Endothelial cell of umbilical vein (primary cell): ENCODE measurements around the gene KANK4. TPM values are rescaled to one million over a fixed set of nuclear protein-coding genes. Genes with fewer than 3 reads are reported as not detected.

Experiments used
- BruUV-seq: library from RNA; stranded (reverse); fragments of 400-500 nt; replicated peaks from 2 replicates; lab custom pipeline; 2021; lab: Mats Ljungman, UMichigan
- CTCF ChIA-PET: fragments of 300-600, 350-600 bp; sonication (Branson Sonifier 250); formaldehyde crosslinking; loops from one replicate; lab custom pipeline; 2021; ENCODE audit warnings: antibody characterized with exemption, inconsistent platforms; lab: Charles Lee
- POLR2A ChIA-PET: fragments of 300-600, 350-600 bp; sonication (Branson Sonifier 250); formaldehyde crosslinking; loops from one replicate; lab custom pipeline; 2021; ENCODE audit warnings: antibody characterized with exemption, inconsistent platforms; lab: Charles Lee
- DNase-seq: peaks from one replicate; pipeline ENCODE4 v3.0.0-alpha.2; 2011; ENCODE audit warnings: low read depth, low spot score
- FAIRE-seq: peaks from 2 replicates; lab custom pipeline; 2011; peaks lifted over from hg19 to GRCh38; lab: Jason Lieb, UNC
- H2AFZ ChIP-seq: 2 replicates; pipeline ENCODE4 v1.6.0; 2012; ENCODE audit warnings: low read depth, low read length, control low read depth, inconsistent platforms
- H3K27ac ChIP-seq: 2 replicates; pipeline ENCODE4 v1.5.1; 2011; ENCODE audit warnings: low read depth, mild to moderate bottlenecking, control low read depth, low read length, moderate library complexity; ENCODE audit not compliant: insufficient read depth
- H3K27me3 ChIP-seq, 2 experiments: 2 replicates each; pipeline versions ENCODE4 v1.6.0 to v1.6.1; 2011; ENCODE audit warnings: low read length in 2 of 2, mixed read lengths in 1 of 2; ENCODE audit not compliant: control insufficient read depth in 2 of 2, insufficient read depth in 2 of 2
- H3K36me3 ChIP-seq, 2 experiments: 2 replicates in 1 of 2; 3 replicates in 1 of 2; pipeline ENCODE4 v1.5.1; 2011; ENCODE audit warnings: low read length in 2 of 2, mild to moderate bottlenecking in 1 of 2, moderate library complexity in 1 of 2; ENCODE audit not compliant: control insufficient read depth in 2 of 2, insufficient read depth in 2 of 2; ENCODE audit errors: extremely low read depth in 1 of 2
- H3K4me1 ChIP-seq: 3 replicates; pipeline ENCODE4 v1.5.1; 2011; ENCODE audit warnings: mild to moderate bottlenecking, low read length; ENCODE audit not compliant: control insufficient read depth, insufficient read depth; ENCODE audit errors: extremely low read depth
- H3K4me2 ChIP-seq: 2 replicates; pipeline ENCODE4 v1.6.1; 2011; ENCODE audit warnings: low read length, control low read depth, mixed read lengths; ENCODE audit not compliant: insufficient read depth
- H3K4me3 ChIP-seq, 3 experiments: fragments of 200-600 bp in 1 of 3; sonication (generic), shearing (Covaris generic) in 1 of 3; replicated peaks in 1 of 3; 2 replicates each; pipeline ENCODE4 v1.5.1; 2011 to 2016; ENCODE audit warnings: control low read depth in 3 of 3, low read length in 3 of 3, mild to moderate bottlenecking in 2 of 3, inconsistent platforms in 1 of 3, low read depth in 1 of 3, moderate library complexity in 1 of 3; ENCODE audit not compliant: insufficient read depth in 1 of 3
- H3K79me2 ChIP-seq: 2 replicates; pipeline ENCODE4 v1.6.0; 2012; ENCODE audit warnings: low read length, inconsistent platforms; ENCODE audit not compliant: control insufficient read depth, insufficient read depth
- H3K9ac ChIP-seq: replicated peaks from 2 replicates; pipeline ENCODE3; 2011; ENCODE audit warnings: low read length, control low read depth; ENCODE audit not compliant: insufficient read depth; ENCODE audit errors: extremely low read depth
- H3K9me1 ChIP-seq: replicated peaks from 3 replicates; pipeline ENCODE4 v1.6.0; 2011; ENCODE audit warnings: mild to moderate bottlenecking, low read length; ENCODE audit not compliant: control insufficient read depth, insufficient read depth; ENCODE audit errors: extremely low read depth
- H3K9me3 ChIP-seq: replicated peaks from 2 replicates; pipeline ENCODE4 v1.5.1; 2012; ENCODE audit warnings: low read length, inconsistent platforms; ENCODE audit not compliant: control insufficient read depth, insufficient read depth
- H4K20me1 ChIP-seq: replicated peaks from 2 replicates; pipeline ENCODE3; 2011; ENCODE audit warnings: mild to moderate bottlenecking, low read length; ENCODE audit not compliant: control insufficient read depth, insufficient read depth; ENCODE audit errors: extremely low read depth
- EZH2 ChIP-seq: IDR thresholded peaks from 2 replicates; pipeline ENCODE4 v1.6.1; 2012; ENCODE audit warnings: borderline replicate concordance, low read depth, mild to moderate bottlenecking, moderate library complexity, low read length, inconsistent platforms; ENCODE audit not compliant: severe bottlenecking
- FOS ChIP-seq: IDR thresholded peaks from 2 replicates; pipeline ENCODE4 v1.6.1; 2011; ENCODE audit warnings: mild to moderate bottlenecking, low read length, moderate library complexity, borderline replicate concordance; ENCODE audit not compliant: insufficient read depth
- GATA2 ChIP-seq: IDR thresholded peaks from 2 replicates; pipeline ENCODE4 v1.7.0; 2011; ENCODE audit warnings: low read depth, mild to moderate bottlenecking, moderate library complexity, mixed read lengths, low read length; ENCODE audit not compliant: insufficient read length, insufficient read depth
- JUN ChIP-seq: IDR thresholded peaks from 2 replicates; pipeline ENCODE4 v1.6.1; 2011; ENCODE audit warnings: borderline replicate concordance, low read depth; ENCODE audit not compliant: insufficient read length, insufficient read depth
- MAX ChIP-seq: IDR thresholded peaks from 2 replicates; pipeline ENCODE4 v1.6.1; 2011; ENCODE audit not compliant: insufficient read depth, insufficient read length
- MYC ChIP-seq: IDR thresholded peaks from one replicate; pipeline ENCODE4 v1.6.1; 2011; ENCODE audit warnings: mild to moderate bottlenecking, low read depth, low read length
- POLR2A ChIP-seq: IDR thresholded peaks from 2 replicates; pipeline ENCODE4 v1.6.1; 2012; ENCODE audit warnings: low read depth, mild to moderate bottlenecking, control low read depth, low read length
- POLR2AphosphoS5 ChIP-seq: IDR thresholded peaks from 2 replicates; pipeline ENCODE4 v1.6.1; 2012; ENCODE audit warnings: low read depth, mild to moderate bottlenecking, control low read depth, low read length, moderate library complexity; ENCODE audit not compliant: insufficient read depth
- dilution Hi-C: fragments of 300-500 bp; cut with MboI; formaldehyde crosslinking; loops from one replicate; pipeline ENCODE4 v1.15.0; 2019; ENCODE audit warnings: low sequenced_read_pairs; ENCODE audit not compliant: extremely low pct_ligation_motif_present
- intact Hi-C: fragments of 100-400 bp; cut with micrococcal nuclease; formaldehyde crosslinking; loops from one replicate; pipeline ENCODE4 v1.10.0; 2022
- polyA plus RNA-seq, 4 experiments: library from polyadenylated mRNA; depleted of rRNA in 3 of 4; stranded (reverse) in 3 of 4; unstranded in 1 of 4; fragments of >200 nt; gene quantifications; 2 replicates each; pipeline versions ENCODE4 v1.2.1 to v1.2.3, GENCODE V29; 2011 to 2012; ENCODE audit warnings: missing spikeins in 1 of 4
- total RNA-seq: library from RNA; stranded (reverse); gene quantifications from 2 replicates; pipeline ENCODE4 v1.2.3, GENCODE V29; 2021
- TF ChIP-seq, protein P1 (sequence below), 2 donors: IDR thresholded peaks; 1 replicate in 1 of 2; 2 replicates in 1 of 2; pipeline ENCODE4 v1.5.1; 2011; ENCODE audit warnings: low read length in 2 of 2, mild to moderate bottlenecking in 2 of 2, moderate library complexity in 2 of 2, control low read depth in 1 of 2, inconsistent platforms in 1 of 2, low read depth in 1 of 2; ENCODE audit not compliant: insufficient read depth in 1 of 2; ENCODE audit errors: extremely low read depth in 1 of 2

Gene KANK4
- total and polyA plus RNA-seq, 2 donors (not counting 3 experiments of a cell fraction or from before 2014, with no cell fraction given) = not detected

GRCh38 chr1:62358665-62359373 lies 39.6 kb upstream of the KANK4 start:
- Histone ChIP-seq H3K9me3 (no peaks in the 10 kb centered on the region), H4K20me1 (no peaks in the 10 kb centered on the region), H2AFZ (no peak overlapping the region), H3K27me3 (no peaks in the 10 kb centered on the region), H3K9ac (no peak overlapping the region), H3K4me1 (no peaks in the 10 kb centered on the region), H3K4me3 (no peak overlapping the region), H3K36me3 (no peaks in the 10 kb centered on the region), H3K9me1 (no peaks in the 10 kb centered on the region), H3K4me2 (no peak overlapping the region), H3K79me2 (no peaks in the 10 kb centered on the region), H3K27ac (no peak overlapping the region)
- no peak for TF ChIP-seq MAX
- TF ChIP-seq FOS = no peak
- TF ChIP-seq GATA2 = no peak
- no peak for TF ChIP-seq JUN
- dilution Hi-C loops = no loop called here
- POLR2A ChIA-PET = no interaction called here
- CTCF ChIA-PET = no interaction called here
- no TSS peak for BruUV-seq
- intact Hi-C loops = no loop called here
- no peak for FAIRE-seq
- DNase-seq = no peak

GRCh38 chr1:62357916-62358315 lies 38.7 kb upstream of the KANK4 start:
- BruUV-seq = no TSS peak
- Histone ChIP-seq H3K27ac (no peak overlapping the region), H3K4me3 (no peak overlapping the region), H3K4me2 (no peak overlapping the region), H3K4me1 (no peaks in the 10 kb centered on the region), H3K27me3 (no peaks in the 10 kb centered on the region), H3K36me3 (no peaks in the 10 kb centered on the region), H3K79me2 (no peaks in the 10 kb centered on the region), H3K9me1 (no peaks in the 10 kb centered on the region), H4K20me1 (no peaks in the 10 kb centered on the region), H3K9ac (no peak overlapping the region), H2AFZ (no peak overlapping the region), H3K9me3 (no peaks in the 10 kb centered on the region)
- ChIA-PET CTCF (no interaction called here), POLR2A (no interaction called here)
- dilution Hi-C loops (no loop called here), intact Hi-C loops (no loop called here)
- TF ChIP-seq FOS (no peak), POLR2AphosphoS5 (no peak), EZH2 (no peak), MYC (no peak), GATA2 (no peak), JUN (no peak), POLR2A (no peak), MAX (no peak)
- TF ChIP-seq, protein P1, sequence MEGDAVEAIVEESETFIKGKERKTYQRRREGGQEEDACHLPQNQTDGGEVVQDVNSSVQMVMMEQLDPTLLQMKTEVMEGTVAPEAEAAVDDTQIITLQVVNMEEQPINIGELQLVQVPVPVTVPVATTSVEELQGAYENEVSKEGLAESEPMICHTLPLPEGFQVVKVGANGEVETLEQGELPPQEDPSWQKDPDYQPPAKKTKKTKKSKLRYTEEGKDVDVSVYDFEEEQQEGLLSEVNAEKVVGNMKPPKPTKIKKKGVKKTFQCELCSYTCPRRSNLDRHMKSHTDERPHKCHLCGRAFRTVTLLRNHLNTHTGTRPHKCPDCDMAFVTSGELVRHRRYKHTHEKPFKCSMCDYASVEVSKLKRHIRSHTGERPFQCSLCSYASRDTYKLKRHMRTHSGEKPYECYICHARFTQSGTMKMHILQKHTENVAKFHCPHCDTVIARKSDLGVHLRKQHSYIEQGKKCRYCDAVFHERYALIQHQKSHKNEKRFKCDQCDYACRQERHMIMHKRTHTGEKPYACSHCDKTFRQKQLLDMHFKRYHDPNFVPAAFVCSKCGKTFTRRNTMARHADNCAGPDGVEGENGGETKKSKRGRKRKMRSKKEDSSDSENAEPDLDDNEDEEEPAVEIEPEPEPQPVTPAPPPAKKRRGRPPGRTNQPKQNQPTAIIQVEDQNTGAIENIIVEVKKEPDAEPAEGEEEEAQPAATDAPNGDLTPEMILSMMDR (IDR thresholded peaks at IDR 0.05; ENCODE audit: extremely low read depth in 1 of 2, insufficient read depth in 1 of 2, low read depth in 1 of 2, low read length in 2 of 2) = no peak
- no peak for DNase-seq
- no peak for FAIRE-seq
